ENCODE data around the gene NTM. TPM values are rescaled to one million over a fixed set of nuclear protein-coding genes. Genes with fewer than 3 reads are reported as not detected.

Gene NTM
- total RNA-seq, 1 experiment from 2014 or later = 0.73 TPM

- Histone ChIP-seq H3K4me1 (no peaks in the 10 kb centered on the region), H3K9me3 (peaks cover 8% of the 10 kb centered on the region), H3K4me3 (ENCODE audit: low read depth, low read length) (no peak overlapping the region), H3K27me3 (replicated peaks; ENCODE audit: control insufficient read depth, insufficient read depth, low read length) (no peaks in the 10 kb centered on the region), H3K36me3 (ENCODE audit: control insufficient read depth, insufficient read depth, low read length) (no peaks in the 10 kb centered on the region)
- ChIA-PET CTCF (interaction anchor here (0.7 kb wide), 1 partner anchor 561 kb away, joined by 3 read pairs; no protein-coding TSS in a partner anchor), POLR2A (no interaction called here)
- BruUV-seq (replicated peaks) = no TSS peak
- H3K4me3 Mint-ChIP-seq (ENCODE audit: unreplicated experiment) = no peak overlapping the region
- intact Hi-C loops (cut with micrococcal nuclease; ENCODE audit: unreplicated experiment) = no loop called here
- peaks cover 2% of the 10 kb centered on the region for H3K27me3 Mint-ChIP-seq (ENCODE audit: insufficient read depth, unreplicated experiment)
- no peak for DNase-seq
- no peak overlapping the region for H3K27ac Mint-ChIP-seq (ENCODE audit: unreplicated experiment)
- no peaks in the 10 kb centered on the region for H3K4me1 Mint-ChIP-seq (ENCODE audit: low read depth, unreplicated experiment)
- TF ChIP-seq CTCF (IDR thresholded peaks at IDR 0.05; ENCODE audit: insufficient read depth in 1 of 2, low read depth in 1 of 2, low read length in 1 of 2, severe bottlenecking in 1 of 2, unreplicated experiment in 1 of 2) = no peak
- H3K9me3 Mint-ChIP-seq (ENCODE audit: unreplicated experiment) = peaks cover 14% of the 10 kb centered on the region
- H3K36me3 Mint-ChIP-seq (ENCODE audit: insufficient read depth, unreplicated experiment) = no peaks in the 10 kb centered on the region
Observed at GRCh38 chr11:132111838-132112237, 741.4 kb downstream of the NTM start.

GRCh38 chr11:132112846-132113245, 742.4 kb downstream of the NTM start:
- no peak overlapping the region for H3K4me3 Mint-ChIP-seq (ENCODE audit: unreplicated experiment)
- TF ChIP-seq CTCF (IDR thresholded peaks at IDR 0.05; ENCODE audit: insufficient read depth in 1 of 2, low read depth in 1 of 2, low read length in 1 of 2, severe bottlenecking in 1 of 2, unreplicated experiment in 1 of 2) = no peak
- peaks cover 7% of the 10 kb centered on the region for H3K9me3 ChIP-seq
- intact Hi-C loops (cut with micrococcal nuclease; ENCODE audit: unreplicated experiment) = no loop called here
- ChIA-PET CTCF (no interaction called here), POLR2A (no interaction called here)
- H3K27ac Mint-ChIP-seq (ENCODE audit: unreplicated experiment) = no peak overlapping the region
- BruUV-seq (replicated peaks) = no TSS peak
- H3K9me3 Mint-ChIP-seq (ENCODE audit: unreplicated experiment) = peaks cover 14% of the 10 kb centered on the region
- no peaks in the 10 kb centered on the region for H3K4me1 ChIP-seq
- no peak overlapping the region for H3K4me3 ChIP-seq (ENCODE audit: low read depth, low read length)
- DNase-seq = no peak
- no peaks in the 10 kb centered on the region for H3K36me3 Mint-ChIP-seq (ENCODE audit: insufficient read depth, unreplicated experiment)
- H3K27me3 Mint-ChIP-seq (ENCODE audit: insufficient read depth, unreplicated experiment) = peaks cover 2% of the 10 kb centered on the region
- no peaks in the 10 kb centered on the region for H3K36me3 ChIP-seq (ENCODE audit: control insufficient read depth, insufficient read depth, low read length)
- no peaks in the 10 kb centered on the region for H3K27me3 ChIP-seq (replicated peaks; ENCODE audit: control insufficient read depth, insufficient read depth, low read length)
- no peaks in the 10 kb centered on the region for H3K4me1 Mint-ChIP-seq (ENCODE audit: low read depth, unreplicated experiment)

GRCh38 chr11:132114185-132114584, 743.8 kb downstream of the NTM start:
- Mint-ChIP-seq H3K9me3 (ENCODE audit: unreplicated experiment) (peaks cover 13% of the 10 kb centered on the region), H3K27me3 (ENCODE audit: insufficient read depth, unreplicated experiment) (no peaks in the 10 kb centered on the region), H3K36me3 (ENCODE audit: insufficient read depth, unreplicated experiment) (no peaks in the 10 kb centered on the region), H3K4me1 (ENCODE audit: low read depth, unreplicated experiment) (no peaks in the 10 kb centered on the region), H3K27ac (ENCODE audit: unreplicated experiment) (no peak overlapping the region), H3K4me3 (ENCODE audit: unreplicated experiment) (no peak overlapping the region)
- peak; percentile 39 to 47 for TF ChIP-seq CTCF (IDR thresholded peaks at IDR 0.05; ENCODE audit: insufficient read depth in 1 of 2, low read depth in 1 of 2, low read length in 1 of 2, severe bottlenecking in 1 of 2, unreplicated experiment in 1 of 2)
- BruUV-seq (replicated peaks) = no TSS peak
- no peaks in the 10 kb centered on the region; the same call in 1 of the 2 replicates for H3K9me3 ChIP-seq
- POLR2A ChIA-PET = no interaction called here
- H3K4me3 ChIP-seq (ENCODE audit: low read depth, low read length) = no peak overlapping the region
- H3K4me1 ChIP-seq = no peaks in the 10 kb centered on the region
- intact Hi-C loops (cut with micrococcal nuclease; ENCODE audit: unreplicated experiment) = no loop called here
- peak in 1 of 2 experiments; percentile 53 for DNase-seq
- H3K27me3 ChIP-seq (replicated peaks; ENCODE audit: control insufficient read depth, insufficient read depth, low read length) = no peaks in the 10 kb centered on the region
- H3K36me3 ChIP-seq (ENCODE audit: control insufficient read depth, insufficient read depth, low read length) = no peaks in the 10 kb centered on the region
- CTCF ChIA-PET = no interaction called here

Data from Caco-2 (cell line).